Measurements from ENCODE around the gene EIF4G1. TPM values are rescaled to one million over a fixed set of nuclear protein-coding genes. Genes with fewer than 3 reads are reported as not detected.

EIF4G1 gene
- total and polyA plus RNA-seq, 10 of the 15 experiments (the other 5 are each of a cell fraction or from before 2014, with no cell fraction given): 5.7 to 462 (median 237) TPM

- TF ChIP-seq HDAC6 (IDR thresholded peaks at IDR 0.05; ENCODE audit: unreplicated experiment): no peak
- TF ChIP-seq GABPA (IDR thresholded peaks at IDR 0.05; ENCODE audit: low read depth): no peak
- TF ChIP-seq MYB (IDR thresholded peaks at IDR 0.05; ENCODE audit: borderline replicate concordance, low read depth, low read length): no peak
- TF ChIP-seq POLR2A (IDR thresholded peaks at IDR 0.05; ENCODE audit: low read depth, low read length): peak; percentile 92
- TF ChIP-seq TCF12 (IDR thresholded peaks at IDR 0.05; ENCODE audit: low read depth, low read length): no peak
- TF ChIP-seq IKZF2 (IDR thresholded peaks at IDR 0.05): no peak
- no peak for TF ChIP-seq ETV6 (conservative IDR thresholded peaks at IDR 0.05 in 1 of 2, IDR thresholded peaks at IDR 0.05 in 1 of 2; ENCODE audit: borderline replicate concordance in 1 of 2, low read depth in 1 of 2)
- no peak for TF ChIP-seq ZSCAN29 (IDR thresholded peaks at IDR 0.05)
- no peak for TF ChIP-seq NR2C2 (IDR thresholded peaks at IDR 0.05; ENCODE audit: borderline replicate concordance, control insufficient read depth, insufficient read length, low read depth)
- TF ChIP-seq USF1 (IDR thresholded peaks at IDR 0.05; ENCODE audit: borderline replicate concordance, extremely low read length, insufficient read depth, low read depth, low read length): no peak
- peak; percentile 73 for TF ChIP-seq ATF7 (IDR thresholded peaks at IDR 0.05; ENCODE audit: low read depth)
- no peak for TF ChIP-seq ZNF24 (IDR thresholded peaks at IDR 0.05)
- TF ChIP-seq ZBED1 (IDR thresholded peaks at IDR 0.05; ENCODE audit: borderline replicate concordance): peak; percentile 58; the same call in 1 of the 2 replicates
- TF ChIP-seq MYC (IDR thresholded peaks at IDR 0.05; ENCODE audit: insufficient read depth, insufficient read length, insufficient replicate concordance, low read length, severe bottlenecking): no peak
Measured at GRCh38 chr3:184335661-184336546, 21.5 kb downstream of the EIF4G1 start (continued).
